Ovary (tissue), 3 donors: ENCODE results near the gene DAB1.

Experiments used
- CTCF ChIP-seq, 3 donors: fragments of 450-650 bp in 2 of 3; fragments of 200-600 bp in 1 of 3; IDR thresholded peaks; one replicate each; pipeline versions ENCODE4 v1.5.1 to v1.8.0; 2016 to 2022; ENCODE audit warnings: antibody characterized with exemption in 3 of 3, mild to moderate bottlenecking in 1 of 3
- POLR2A ChIP-seq: fragments of 450-650 bp; IDR thresholded peaks from one replicate; pipeline ENCODE4 v1.6.1; 2017; ENCODE audit warnings: antibody characterized with exemption, mild to moderate bottlenecking, moderate library complexity
- donor health status: DM: no; HTN: no; CAD: no.

- TF ChIP-seq CTCF (IDR thresholded peaks at IDR 0.05) (no peak), POLR2A (no peak)
Observed at GRCh38 chr1:56952501-56952900, 471.4 kb downstream of the DAB1 start.
